ENCODE results near the gene DDX21. TPM values are rescaled to one million over a fixed set of nuclear protein-coding genes. Genes with fewer than 3 reads are reported as not detected.
A peak's percentile ranks its signal among the peaks of the same experiment; 100 is the strongest.

DDX21 gene
- total RNA-seq, 1 donor from 2014 or later = 39.9 TPM

- TF ChIP-seq CTCF (IDR thresholded peaks at IDR 0.05; ENCODE audit: partially characterized antibody, unreplicated experiment) = no peak
- no peaks in the 10 kb centered on the region for H3K36me3 Mint-ChIP-seq (ENCODE audit: unreplicated experiment)
- peak; percentile 25 for DNase-seq
- peak overlapping the region; percentile 92 for H3K27ac Mint-ChIP-seq (ENCODE audit: unreplicated experiment)
- peaks cover 4% of the 10 kb centered on the region for H3K4me1 Mint-ChIP-seq (ENCODE audit: low read depth, unreplicated experiment)
- H3K27me3 Mint-ChIP-seq (ENCODE audit: unreplicated experiment) = peaks cover 4% of the 10 kb centered on the region
- H3K9me3 Mint-ChIP-seq (ENCODE audit: unreplicated experiment) = peaks cover 2% of the 10 kb centered on the region
- H3K4me3 Mint-ChIP-seq (ENCODE audit: unreplicated experiment) = peak overlapping the region; percentile 100
Measured at GRCh38 chr10:68955355-68955831, 577 bp upstream of the DDX21 start.

DNA sequence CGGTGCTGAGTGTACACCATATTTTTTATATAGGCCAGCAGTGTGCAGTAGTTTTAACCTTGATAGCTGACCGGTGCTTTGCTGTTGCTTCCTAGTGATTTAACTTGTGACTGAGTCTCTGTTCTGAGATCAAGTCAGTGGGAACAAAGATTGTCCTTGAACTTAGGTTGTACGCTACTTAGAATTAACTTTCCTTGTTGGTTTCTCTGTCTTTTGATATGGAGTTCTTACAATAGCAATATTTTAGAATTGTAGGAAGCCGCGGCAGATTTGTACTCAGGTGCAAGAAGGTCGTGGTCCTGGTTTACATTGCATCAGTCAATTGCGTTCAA lies 1.3 kb downstream of the DDX21 start:
- TF ChIP-seq CTCF (IDR thresholded peaks at IDR 0.05; ENCODE audit: partially characterized antibody, unreplicated experiment) = no peak
- Mint-ChIP-seq H3K9me3 (ENCODE audit: unreplicated experiment) (peaks cover 2% of the 10 kb centered on the region), H3K27me3 (ENCODE audit: unreplicated experiment) (peaks cover 4% of the 10 kb centered on the region), H3K4me3 (ENCODE audit: unreplicated experiment) (peak overlapping the region; percentile 100), H3K36me3 (ENCODE audit: unreplicated experiment) (no peaks in the 10 kb centered on the region), H3K4me1 (ENCODE audit: low read depth, unreplicated experiment) (peaks cover 4% of the 10 kb centered on the region), H3K27ac (ENCODE audit: unreplicated experiment) (peak overlapping the region; percentile 73)
- DNase-seq = no peak

GRCh38 chr10:68957654-68958053 lies 1.7 kb downstream of the DDX21 start:
- H3K4me1 Mint-ChIP-seq (ENCODE audit: low read depth, unreplicated experiment) = peaks cover 4% of the 10 kb centered on the region
- DNase-seq = no peak
- peak overlapping the region; percentile 73 for H3K27ac Mint-ChIP-seq (ENCODE audit: unreplicated experiment)

GRCh38 chr10:68959695-68960527 lies 3.9 kb downstream of the DDX21 start:
- no peaks in the 10 kb centered on the region for H3K36me3 Mint-ChIP-seq (ENCODE audit: unreplicated experiment)
- H3K4me3 Mint-ChIP-seq (ENCODE audit: unreplicated experiment) = no peak overlapping the region

More at GRCh38 chr10:68957654-68958053, 1.7 kb downstream of the DDX21 start:
- H3K36me3 Mint-ChIP-seq (ENCODE audit: unreplicated experiment) = no peaks in the 10 kb centered on the region
- H3K4me3 Mint-ChIP-seq (ENCODE audit: unreplicated experiment) = peak overlapping the region; percentile 100
- H3K27me3 Mint-ChIP-seq (ENCODE audit: unreplicated experiment) = peaks cover 4% of the 10 kb centered on the region
- TF ChIP-seq CTCF (IDR thresholded peaks at IDR 0.05; ENCODE audit: partially characterized antibody, unreplicated experiment) = no peak
- peaks cover 2% of the 10 kb centered on the region for H3K9me3 Mint-ChIP-seq (ENCODE audit: unreplicated experiment)

More at GRCh38 chr10:68959695-68960527, 3.9 kb downstream of the DDX21 start:
- no peaks in the 10 kb centered on the region for H3K9me3 Mint-ChIP-seq (ENCODE audit: unreplicated experiment)
- TF ChIP-seq CTCF (IDR thresholded peaks at IDR 0.05; ENCODE audit: partially characterized antibody, unreplicated experiment) = no peak
- DNase-seq = no peak
- peaks cover 4% of the 10 kb centered on the region for H3K4me1 Mint-ChIP-seq (ENCODE audit: low read depth, unreplicated experiment)
- H3K27me3 Mint-ChIP-seq (ENCODE audit: unreplicated experiment) = peaks cover 4% of the 10 kb centered on the region
- H3K27ac Mint-ChIP-seq (ENCODE audit: unreplicated experiment) = no peak overlapping the region
